Activated CD8-positive, alpha-beta memory T cell treated with anti-CD3 and anti-CD28 coated beads, Interleukin-2, amount 50 U/mL, for 4 hours (primary cell): Measurements from ENCODE around the gene FBXW11.
"Not testable (repeated sequence)": the region's sequence is repeated elsewhere in the genome, so short reads cannot be mapped to it uniquely, and the experiment has no call there.

Source experiments
- DNase-seq: peaks from one replicate; pipeline ENCODE4 v3.0.0-alpha.2; 2020

FBXW11 gene

DNA sequence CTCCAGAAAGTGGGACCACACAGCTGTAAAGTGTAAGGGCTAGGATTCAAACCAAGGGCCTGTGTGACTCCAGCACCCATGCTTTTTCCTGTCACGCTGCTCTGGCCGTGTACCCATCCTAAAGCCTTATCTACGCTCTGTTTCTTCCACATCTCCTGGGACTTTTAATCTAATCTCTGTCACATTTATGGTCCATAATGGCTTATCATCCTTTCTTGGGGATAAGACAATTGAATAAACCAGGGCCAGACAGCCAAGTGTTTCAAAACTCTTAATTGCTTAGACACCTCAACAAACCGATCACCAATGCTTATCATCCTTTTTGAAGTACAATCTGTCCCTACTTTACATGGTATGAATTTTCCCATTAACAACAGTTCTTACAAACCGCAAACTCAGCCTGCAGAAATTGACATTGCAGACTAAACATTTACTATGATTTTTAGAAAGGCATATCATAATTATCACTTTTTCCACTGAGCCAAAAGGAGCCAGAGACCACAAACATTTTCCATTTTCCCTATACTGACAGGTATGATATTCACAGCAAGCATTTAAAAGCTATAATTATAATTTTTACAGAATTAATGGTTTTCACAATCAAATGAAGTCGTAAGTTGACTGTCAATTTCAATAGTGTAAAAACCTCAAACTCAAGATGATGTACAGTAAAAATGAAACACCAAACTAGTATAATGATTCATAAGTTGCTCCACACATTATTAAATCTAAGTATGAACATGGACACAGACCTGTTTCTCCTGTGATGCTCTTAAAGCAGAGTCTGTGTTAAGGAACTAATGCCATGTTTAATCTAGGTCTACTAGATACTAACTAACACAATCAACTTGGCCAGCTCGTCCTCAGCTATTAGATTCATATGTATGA lies 99.5 kb downstream of the FBXW11 start:
- DNase-seq: no peak

DNA sequence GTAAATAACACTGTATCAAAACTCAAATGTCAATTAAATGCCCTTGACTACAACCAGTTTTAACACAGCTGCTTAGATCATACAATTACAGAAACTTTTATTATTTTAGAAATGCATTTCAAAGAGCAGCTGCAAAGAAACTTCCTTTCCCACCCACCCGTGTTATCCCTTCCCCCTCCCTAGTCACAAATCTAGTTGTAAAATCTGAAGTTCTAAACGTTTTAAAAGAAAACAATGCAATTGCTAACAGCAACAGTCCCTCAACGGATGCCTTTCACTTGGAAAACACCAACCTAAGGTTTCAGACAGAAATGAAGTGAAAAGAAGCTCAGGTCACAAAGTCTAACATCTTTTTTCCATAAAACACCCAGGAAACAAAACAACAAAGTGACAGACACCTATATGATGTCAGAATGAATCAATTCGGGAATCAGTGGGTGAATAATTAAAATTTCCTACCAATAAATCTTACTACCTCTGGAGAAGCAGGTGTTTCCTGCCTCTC lies 100.3 kb downstream of the FBXW11 start:
- no peak for DNase-seq

DNA sequence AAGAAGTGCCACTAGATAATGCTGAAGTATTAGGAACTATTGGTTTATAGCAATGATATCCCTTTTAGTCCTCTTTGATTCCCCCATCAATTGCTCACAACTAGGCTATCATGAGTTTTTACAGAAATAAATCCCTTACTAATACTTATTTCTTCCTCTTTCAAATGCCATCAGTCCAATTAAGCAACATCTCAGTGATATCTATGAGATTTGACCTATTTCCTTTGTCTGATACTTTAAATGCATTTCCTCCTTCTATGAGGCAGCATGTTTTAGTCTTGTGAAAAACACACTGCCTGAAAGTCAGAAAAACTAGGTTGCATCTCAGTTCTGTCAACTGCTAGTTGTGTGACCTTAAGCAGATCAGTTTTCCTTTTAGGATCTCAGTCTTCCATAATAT lies 101.6 kb downstream of the FBXW11 start:
- DNase-seq: no peak

DNA sequence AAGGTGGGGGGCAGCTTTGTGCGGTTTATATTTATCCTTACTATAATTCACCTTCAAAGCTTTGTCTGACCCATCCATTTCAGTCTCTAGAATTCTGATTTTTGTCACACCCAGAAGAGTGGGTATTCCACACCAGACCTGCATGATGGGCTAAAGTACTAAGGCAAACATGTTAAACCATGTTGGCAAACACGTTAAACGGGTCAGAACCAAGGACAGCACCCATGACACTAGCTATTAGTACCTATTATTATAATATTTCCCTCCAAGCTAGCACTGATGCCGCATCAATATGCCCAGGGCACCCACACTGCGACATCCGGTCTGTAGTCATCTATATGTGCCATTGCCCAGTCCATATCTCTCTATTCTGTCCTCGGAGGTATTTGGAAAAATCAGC lies 104.7 kb downstream of the FBXW11 start:
- DNase-seq: no peak

DNA sequence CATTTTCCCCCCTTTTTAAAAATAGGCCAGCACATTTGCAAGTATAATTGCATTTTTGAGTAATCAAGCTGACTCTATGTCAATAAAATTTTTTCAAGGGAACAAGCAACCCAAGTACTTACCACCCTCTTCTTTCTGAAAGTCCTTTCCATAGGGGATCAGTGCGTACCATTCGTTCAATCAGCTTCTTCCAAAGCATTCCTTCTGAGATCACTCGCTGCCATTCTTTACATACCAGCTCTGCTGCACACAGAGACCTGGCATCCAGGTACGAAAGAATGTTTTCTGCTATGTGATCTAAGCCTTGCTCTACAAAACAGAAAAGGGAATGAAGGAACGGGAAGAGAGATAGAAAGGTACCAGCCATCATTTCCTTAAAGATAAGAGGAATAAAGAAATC lies 106.6 kb downstream of the FBXW11 start:
- no peak for DNase-seq

DNA sequence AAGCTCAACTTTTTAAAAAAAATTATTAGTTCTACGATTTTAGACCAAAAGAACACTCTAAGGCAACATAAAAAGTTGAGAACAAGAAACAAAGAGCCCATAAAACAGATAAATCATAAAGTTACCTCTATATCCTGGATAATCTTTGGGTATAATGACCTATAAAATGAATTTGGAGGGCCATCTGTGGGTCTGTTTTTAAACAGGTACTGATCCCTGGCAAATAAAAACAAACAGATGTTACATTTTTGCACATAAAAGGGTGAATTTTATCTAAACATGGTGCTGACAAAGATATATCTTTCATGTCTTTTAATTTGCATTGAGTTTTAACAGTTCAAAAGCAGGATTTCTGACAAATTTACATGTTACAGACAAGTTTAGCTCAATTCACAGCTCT lies 107.6 kb downstream of the FBXW11 start:
- DNase-seq: no peak

DNA sequence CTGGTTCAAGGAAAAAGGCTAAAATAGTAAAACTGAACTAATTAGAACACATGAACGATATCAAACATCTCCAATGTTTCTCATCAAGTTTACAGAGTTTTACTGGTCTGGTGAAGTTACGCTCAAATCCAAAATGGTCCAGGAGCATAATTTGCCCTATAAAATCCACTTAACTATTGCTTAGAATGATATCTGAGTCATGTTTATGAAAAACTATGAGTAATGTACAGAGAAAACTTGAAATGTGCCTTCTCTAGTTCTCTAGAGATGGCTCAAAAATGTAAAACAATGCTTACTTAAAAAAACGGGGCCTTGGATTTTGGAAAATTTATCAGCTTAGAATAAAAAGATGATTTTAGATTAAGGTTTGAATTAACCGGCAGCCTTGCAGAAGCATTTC lies 108.1 kb downstream of the FBXW11 start:
- no peak for DNase-seq

DNA sequence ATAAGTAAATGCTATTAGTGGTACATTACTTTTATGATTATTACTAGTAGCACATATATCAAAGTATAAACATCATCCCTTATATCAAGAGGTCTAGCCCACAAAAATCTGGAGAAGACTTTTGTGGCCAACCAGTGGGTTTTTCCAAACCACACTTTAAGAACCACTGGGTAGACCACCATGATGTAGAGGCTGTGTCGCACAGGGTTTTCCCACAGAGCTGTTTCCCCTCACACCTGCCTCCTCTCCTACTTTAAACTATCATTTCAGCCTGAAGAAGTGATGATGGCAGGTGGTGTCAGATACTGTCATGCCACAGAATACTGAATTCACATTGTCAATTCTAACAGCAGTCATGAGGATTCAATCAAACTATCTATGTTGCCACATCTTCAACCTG lies 109.2 kb downstream of the FBXW11 start:
- DNase-seq: peak; percentile 16

DNA sequence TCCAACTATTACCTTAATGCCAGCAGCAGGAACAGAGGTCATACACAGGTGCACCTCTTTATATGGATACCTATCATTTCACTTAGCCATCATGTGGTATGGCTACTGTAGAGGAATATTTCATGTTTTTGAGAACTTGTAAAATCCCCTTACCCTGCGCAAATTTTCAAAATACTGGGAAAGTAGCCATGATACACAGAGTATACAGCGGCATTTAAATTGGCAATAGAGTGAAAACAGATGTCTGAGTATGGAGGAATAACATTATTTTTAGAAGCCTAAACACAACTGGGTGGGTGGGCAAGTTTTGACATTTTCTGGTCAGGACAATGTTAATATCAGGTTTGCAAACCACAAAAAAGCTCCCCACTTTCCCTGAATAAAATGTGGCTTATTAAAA lies 111.4 kb downstream of the FBXW11 start:
- no peak for DNase-seq

DNA sequence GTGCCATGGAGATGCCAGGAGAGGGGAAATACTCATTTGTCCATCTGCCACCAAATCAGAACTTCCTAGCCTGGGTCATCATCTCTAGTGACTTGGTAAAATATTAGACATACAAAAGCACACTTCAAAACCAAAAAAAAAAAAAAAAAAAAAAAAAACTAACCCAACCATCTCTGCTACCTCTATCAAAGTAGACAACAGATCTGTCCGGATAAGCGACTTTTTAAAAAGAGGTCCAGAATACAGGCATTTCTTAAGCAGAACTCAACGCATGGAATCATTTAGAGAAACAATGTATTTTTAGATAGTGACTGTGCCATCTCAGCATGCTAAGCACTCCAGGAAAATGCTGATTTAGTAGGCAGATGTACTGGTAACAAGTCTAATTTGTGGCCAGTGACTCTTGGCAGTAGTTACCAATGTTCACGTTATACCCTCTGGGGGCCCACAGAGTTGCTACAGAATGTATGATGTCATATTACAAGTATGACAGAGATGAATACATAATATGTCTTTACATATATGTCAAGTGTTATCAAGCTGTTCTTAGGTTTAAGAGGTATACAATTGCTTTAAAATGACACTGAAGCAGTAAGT lies 113.0 kb downstream of the FBXW11 start:
- no peak for DNase-seq

DNA sequence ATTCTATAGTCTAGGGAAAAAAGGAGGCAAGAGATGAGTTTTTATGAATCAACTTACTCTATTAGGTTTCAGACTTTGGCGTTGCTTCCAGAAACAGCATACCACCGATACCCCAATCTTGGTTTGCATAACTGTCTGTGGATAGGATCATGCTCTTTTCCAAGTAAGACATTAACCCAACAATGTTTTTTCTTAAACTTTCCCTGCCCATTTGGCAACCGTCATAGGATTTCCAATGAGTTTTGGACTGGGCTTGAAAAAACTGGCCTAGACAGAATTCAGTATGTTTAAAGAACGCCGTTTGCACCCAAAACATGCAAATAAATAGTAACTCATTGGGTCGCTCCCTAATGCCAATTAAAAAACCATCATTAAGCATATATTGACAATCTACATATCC lies 114.8 kb downstream of the FBXW11 start:
- no peak for DNase-seq

DNA sequence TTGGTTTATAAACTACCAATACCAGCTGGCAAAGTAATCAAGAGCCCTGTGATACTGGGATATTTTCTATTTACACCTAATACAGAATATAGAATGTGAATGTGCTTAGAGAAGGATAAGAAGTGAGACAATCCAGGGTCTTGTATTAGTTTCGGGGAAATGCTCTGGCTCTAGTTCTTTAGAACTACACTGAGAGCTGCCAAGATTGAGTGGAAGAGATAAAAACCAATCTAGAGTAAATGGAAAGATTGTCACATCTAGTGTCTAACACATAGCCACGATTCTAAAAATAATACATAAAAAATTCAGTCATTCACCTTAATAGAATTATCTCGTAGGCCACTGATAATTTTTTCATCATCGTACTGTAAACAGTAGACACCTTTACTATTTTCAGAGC lies 115.3 kb downstream of the FBXW11 start:
- DNase-seq: no peak

DNA sequence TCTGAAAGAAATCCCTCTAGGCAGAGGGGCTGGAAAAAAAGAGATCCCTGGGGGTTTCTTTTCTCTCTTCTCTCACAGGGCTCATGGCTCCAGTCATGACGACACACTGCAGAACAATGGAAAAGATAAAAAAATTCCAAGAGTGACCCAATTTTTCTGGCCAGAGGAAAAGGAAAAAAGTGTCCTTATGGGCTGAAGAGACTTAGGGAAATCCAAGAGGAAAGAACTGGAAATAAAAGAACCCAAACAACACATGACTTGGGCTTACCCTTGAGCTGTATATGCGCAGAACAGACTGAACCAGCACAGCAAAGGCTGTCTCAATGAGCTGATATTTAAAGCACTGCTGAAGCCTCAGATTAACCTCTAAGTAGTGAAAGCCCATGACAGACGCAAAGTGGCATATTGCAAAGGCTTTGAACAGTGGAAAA lies 118.4 kb downstream of the FBXW11 start:
- DNase-seq: no peak

DNA sequence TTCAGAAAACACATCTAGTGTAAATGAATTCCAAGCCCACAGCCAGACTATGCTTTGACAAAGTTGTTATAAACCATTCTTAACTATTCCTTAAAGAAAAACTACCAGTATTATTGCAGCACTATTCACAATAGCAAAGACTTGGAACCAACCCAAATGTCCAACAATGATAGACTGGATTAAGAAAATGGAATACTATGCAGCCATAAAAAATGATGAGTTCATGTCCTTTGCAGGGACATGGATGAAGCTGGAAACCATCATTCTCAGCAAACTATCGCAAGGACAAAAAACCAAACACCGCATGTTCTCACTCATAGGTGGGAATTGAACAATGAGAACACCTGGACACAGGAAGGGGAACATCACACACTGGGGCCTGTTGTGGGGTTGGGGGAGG lies 120.4 kb downstream of the FBXW11 start:
- not testable (repeated sequence) for DNase-seq

DNA sequence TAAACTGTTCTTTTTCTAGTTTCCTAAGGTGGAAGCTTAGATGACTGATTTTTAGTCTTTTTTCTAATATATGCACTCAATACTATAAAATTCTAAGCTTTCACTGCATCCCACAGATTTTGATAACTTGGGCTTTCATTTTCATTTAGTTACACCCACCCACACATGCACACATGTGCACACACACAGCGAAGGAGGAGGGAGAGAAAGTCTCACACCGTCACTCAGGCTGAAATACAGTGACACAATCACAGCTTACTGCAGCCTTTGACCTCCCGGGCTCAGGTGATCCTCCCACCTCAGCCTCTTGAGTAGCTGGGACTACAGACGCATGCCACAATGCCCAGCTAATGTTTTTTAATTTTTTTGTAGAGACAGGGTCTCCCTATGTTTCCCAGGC lies 124.3 kb downstream of the FBXW11 start:
- DNase-seq: no peak

DNA sequence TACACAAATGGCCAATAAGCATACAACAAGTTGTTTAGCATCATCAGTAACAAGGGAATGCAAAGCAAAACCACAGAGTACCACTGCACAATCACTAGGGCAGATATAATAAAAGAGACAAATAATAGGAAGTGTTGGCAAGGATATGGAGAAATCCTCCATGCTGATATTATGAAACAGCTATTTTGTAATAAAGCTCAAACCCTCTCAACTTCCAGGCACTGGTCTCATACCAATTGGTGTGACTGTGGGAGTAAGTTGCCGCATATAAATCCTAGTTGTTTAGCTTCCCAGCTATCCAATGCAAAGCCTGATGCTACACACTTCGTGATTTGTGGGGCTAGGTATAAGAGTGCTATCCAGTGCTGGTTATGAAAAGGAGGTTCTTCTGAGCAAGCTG lies 132.2 kb downstream of the FBXW11 start:
- DNase-seq: no peak

DNA sequence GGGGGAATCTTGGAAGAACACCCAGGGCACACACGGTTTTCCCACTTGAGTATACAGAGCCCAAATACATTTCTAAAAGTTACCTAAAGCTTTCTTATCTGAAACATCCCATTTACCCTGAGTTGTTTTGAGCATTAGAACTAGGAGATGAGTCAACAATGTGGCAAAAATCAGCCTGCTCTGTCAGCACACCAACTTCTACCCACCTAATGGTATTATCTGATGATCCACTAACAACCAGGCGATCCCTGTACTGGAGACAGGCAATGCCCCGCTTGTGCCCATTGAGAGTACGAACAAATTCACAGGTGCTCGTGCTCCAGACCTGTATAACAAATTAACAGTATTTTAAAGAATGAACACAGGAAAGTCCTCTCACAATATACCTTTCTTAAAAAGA lies 133.8 kb downstream of the FBXW11 start:
- DNase-seq: no peak

DNA sequence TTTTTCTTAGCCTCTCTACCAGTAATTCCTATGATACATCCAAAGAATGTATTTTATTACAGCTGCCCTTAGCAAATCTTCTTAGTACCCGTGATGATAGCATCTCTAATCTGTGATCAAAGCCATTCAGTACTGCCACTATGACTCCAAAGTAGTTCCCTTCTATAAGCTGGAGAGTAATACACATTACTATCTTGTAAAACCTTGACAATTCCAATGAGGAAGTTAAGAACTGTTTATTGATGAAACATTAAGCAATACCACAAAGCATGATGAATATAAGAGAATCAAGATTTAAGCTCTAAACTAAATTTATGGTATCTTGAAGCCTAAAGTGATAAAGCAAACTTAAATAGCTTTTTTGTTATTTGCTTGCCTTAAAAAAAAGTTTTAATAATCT lies 134.7 kb downstream of the FBXW11 start:
- no peak for DNase-seq

DNA sequence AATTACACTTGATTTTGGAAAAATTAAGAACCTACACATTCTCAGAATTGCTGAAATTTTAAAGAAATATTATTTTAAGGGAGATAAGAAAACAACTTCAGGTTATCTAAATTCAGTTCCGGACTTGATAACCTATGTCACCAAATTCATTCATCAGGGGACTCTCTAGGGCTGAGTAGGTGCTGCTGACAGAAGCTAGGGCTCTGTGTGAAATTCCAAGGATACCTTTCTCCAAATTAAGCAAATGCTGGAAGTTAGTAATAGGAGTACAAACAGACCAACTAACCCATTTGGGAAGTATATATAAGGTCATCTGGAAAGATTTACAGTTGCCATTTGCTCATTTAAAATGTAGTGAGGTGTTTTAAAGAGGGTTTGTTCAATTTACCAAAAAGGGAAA lies 136.5 kb downstream of the FBXW11 start:
- no peak for DNase-seq

DNA sequence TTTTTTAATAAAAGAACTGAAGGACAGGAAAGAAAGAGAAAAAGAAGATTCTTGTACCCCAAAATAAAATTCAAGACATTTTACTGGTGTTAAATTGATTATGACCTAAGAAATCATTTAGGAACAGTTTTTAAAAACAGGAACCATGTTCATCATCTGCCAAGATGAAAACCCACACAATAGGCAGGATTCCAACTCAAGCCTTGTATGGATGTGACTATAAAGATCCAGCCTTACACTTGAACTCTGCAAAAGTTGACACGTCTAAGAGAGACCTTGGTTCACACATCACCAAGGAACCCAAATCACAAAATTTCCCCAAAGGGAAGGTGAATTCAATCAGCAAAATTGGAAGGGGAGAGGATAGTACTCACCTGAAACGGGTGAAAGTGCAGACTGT lies 138.2 kb downstream of the FBXW11 start:
- no peak for DNase-seq

DNA sequence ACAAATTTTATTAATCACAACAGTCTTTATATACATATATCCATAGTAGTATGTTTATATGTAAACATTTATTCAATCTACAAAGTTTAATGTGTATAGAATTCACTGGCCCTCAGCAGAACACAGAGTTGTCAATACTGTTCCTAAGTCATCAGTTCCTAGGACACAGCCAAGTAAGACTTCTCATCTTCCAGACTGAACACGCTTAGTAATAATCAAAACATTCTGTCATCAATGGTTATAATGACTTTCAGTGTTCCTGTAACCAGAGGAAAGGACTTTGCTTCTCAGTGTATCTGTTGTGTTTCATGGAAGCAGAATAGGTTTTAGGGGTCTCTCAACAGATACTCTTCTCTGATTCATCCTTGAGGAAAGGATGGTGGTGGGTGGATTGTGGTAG lies 138.7 kb downstream of the FBXW11 start:
- no peak for DNase-seq

DNA sequence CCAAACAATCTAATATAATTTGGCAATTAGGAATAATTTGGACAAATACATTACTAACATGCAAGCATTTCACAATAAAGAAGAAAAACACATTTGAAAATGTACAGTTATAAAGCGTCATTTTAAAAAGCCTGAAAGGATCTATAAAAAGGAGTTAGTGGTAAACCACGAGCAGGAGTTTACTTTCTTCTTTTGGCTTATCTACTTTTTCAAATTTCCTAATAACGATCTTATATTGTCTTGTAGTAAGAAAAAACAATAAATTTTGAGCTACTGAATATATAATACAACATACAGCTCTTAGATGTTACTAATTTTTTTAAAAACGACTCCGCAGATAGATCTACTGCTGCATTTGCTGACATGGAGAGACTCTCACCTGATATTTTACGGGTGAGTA lies 141.0 kb downstream of the FBXW11 start:
- DNase-seq: no peak

DNA sequence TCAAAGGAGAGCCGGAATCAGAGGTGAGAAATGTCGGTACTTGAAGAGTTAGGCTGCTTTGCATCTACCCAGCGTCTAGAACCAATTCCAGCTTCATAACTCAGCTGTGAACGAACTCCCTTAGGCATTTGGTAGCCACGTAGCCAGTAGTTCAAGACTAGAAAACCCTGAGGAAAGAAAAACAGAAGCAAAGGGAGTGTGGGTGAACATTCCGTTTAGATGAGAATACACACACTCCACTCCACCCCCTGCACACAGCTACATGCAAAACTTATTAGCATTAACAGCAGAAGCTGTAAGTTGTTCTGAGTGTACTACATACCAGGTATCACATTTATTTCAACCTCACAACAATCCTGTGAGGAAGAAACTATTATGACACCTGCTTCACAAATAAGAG lies 142.5 kb downstream of the FBXW11 start:
- no peak for DNase-seq

DNA sequence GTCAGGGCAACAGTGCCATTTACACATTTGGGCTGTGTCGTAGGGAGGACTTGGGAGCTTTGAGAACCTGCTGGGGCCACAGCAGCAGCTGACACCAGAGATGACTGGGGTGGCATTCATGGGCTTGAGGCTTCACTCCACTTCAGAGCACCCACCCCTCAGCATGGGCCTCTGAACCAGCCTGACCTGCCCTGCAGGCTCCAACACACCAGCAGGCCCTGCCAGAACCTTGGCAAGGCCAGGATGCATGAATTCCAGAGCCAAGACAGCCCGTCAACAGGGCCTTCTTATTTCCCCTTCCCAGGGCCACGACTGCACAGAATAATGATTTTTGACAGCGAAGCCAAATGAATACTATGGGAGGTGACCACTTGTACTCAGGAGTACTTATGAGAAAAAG lies 143.8 kb downstream of the FBXW11 start:
- no peak for DNase-seq

DNA sequence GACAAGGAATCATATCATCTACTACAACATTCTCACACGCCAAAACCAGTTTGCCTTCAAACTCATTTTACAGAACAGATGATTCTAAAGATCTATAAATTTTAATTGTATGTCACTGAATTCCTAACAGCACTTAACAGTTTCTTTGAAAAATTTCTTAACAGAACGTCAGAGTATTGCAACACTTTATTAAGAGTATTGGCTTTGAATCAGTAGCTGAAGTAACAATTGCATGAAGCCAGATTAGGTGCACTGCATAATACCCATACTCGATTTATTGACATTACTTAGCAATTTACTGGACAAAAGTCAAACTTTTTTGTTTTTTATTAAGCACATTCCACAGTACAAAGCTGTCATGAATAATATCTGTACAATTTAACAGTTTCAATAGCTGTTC lies 145.1 kb downstream of the FBXW11 start:
- DNase-seq: no peak
